NCI-H1436 treated with DMSO at 0.1 percent for 48 hours (cell line): ENCODE data around the gene HEXB.
"Not testable (repeated sequence)": the region's sequence is repeated elsewhere in the genome, so short reads cannot be mapped to it uniquely, and the experiment has no call there.

Experiments used
- DNase-seq: peaks from one replicate; lab custom pipeline; 2025; lab: John Stamatoyannopoulos, UW

The HEXB gene

GRCh38 chr5:74738406-74738805 lies 53.4 kb downstream of the HEXB start:
- DNase-seq, result no peak

DNA sequence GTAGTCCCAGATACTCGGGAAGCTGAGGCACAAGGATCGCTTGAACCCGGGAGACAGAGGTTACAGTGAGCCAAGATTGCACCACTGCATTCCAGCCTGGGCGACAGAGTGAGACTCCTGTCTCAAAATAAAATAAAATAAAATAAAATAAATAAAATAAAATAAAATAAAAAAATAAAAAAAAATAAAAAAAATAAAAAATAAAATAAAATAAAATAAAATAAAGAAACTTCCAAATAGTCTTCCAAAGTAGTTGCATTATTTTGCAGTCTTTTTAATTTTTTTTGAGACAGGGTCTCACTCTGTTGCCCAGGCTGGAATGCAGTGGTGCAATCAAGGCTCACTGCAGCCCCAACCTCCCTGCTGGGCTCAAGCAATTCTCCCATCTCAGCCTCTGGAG lies 63.7 kb downstream of the HEXB start:
- not testable (repeated sequence) for DNase-seq

DNA sequence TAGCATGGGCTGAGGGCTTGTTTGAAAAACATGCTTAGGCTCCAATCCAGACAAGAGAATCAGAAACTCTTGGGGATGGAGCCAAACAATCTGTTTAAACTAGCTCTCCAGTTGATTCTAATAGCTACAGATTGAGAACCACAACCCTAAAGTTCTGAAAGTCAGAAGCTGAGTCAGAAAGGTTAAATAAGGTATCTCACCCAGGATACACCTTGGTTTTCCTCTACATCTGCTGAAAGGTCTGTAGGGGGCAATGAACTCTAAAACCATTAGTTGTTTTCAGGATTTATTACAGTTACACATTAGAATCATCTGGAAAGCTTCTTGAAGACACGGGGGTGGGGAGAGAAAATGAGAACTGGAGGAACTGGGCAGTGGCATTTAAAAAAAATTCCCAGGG lies 76.2 kb downstream of the HEXB start:
- DNase-seq, result no peak

- no peak for DNase-seq
Observed at GRCh38 chr5:74762599-74762998, 77.6 kb downstream of the HEXB start.

GRCh38 chr5:74763504-74763903 lies 78.5 kb downstream of the HEXB start:
- DNase-seq, result no peak

- peak; percentile 72 for DNase-seq
Observed at GRCh38 chr5:74765201-74765600, 80.2 kb downstream of the HEXB start.

- no peak for DNase-seq
Observed at GRCh38 chr5:74765929-74766328, 80.9 kb downstream of the HEXB start.

- peak; percentile 11 for DNase-seq
Observed at GRCh38 chr5:74766418-74766848, 81.4 kb downstream of the HEXB start.

GRCh38 chr5:74766849-74767578 lies 82.0 kb downstream of the HEXB start, which contains the start of the genes GFM2 and NSA2:
TSS of gene GFM2 (minus strand) at chr5:74767117. CDS start at chr5:74763742, 3,375 bp downstream.
TSS of gene NSA2 (plus strand) at chr5:74767249. CDS start at chr5:74767361, 112 bp downstream.
- DNase-seq, result peak; percentile 52

- no peak for DNase-seq
Observed at GRCh38 chr5:74767579-74767913, 82.5 kb downstream of the HEXB start.
